ENCODE data around the gene ZNF106. TPM values are rescaled to one million over a fixed set of nuclear protein-coding genes. Genes with fewer than 3 reads are reported as not detected.

The ZNF106 gene
- total and polyA plus RNA-seq, 12 donors, result 5.8 to 77.7 (median 58.4) TPM

GRCh38 chr15:42523331-42523730 is 32.4 kb upstream of the ZNF106 start:
- no peaks in the 10 kb centered on the region for H3K9me3 ChIP-seq (replicated peaks in 1 of 3)
- no peak overlapping the region for H3K4me3 ChIP-seq
- 79 to 96% (median 88%) methylated on average over 2 of the region's 2 CpGs for WGBS, 4 donors
- H3K36me3 ChIP-seq (replicated peaks in 1 of 2), result peaks cover 0 to 49% of the 10 kb centered on the region in 2 donors
- DNase-seq, result no peak
- H3K27ac ChIP-seq, result no peak overlapping the region
- intact Hi-C loops (cut with DNase I), result no loop called here
- no peaks in the 10 kb centered on the region for H3K4me1 ChIP-seq (replicated peaks in 1 of 2)
- TF ChIP-seq POLR2A (IDR thresholded peaks at IDR 0.05), result no peak
- H3K27me3 ChIP-seq, result no peaks in the 10 kb centered on the region

GRCh38 chr15:42511007-42511391 is 20.1 kb upstream of the ZNF106 start:
- Histone ChIP-seq H3K36me3 (replicated peaks in 1 of 2) (peaks cover 0 to 17% of the 10 kb centered on the region in 2 donors), H3K4me1 (replicated peaks in 1 of 2) (peaks cover 30 to 37% of the 10 kb centered on the region in 2 donors), H3K9me3 (replicated peaks in 1 of 3) (no peaks in the 10 kb centered on the region), H3K27ac (peak overlapping the region; percentile 4 to 77 (median 46)), H3K27me3 (no peaks in the 10 kb centered on the region), H3K4me3 (peak overlapping the region in 1 of 4 donors; percentile 31)
- intact Hi-C loops (cut with DNase I), result no loop called here
- TF ChIP-seq POLR2A (IDR thresholded peaks at IDR 0.05) (peak in 1 of 2 donors; percentile 12), CTCF (IDR thresholded peaks at IDR 0.05) (no peak)
- no peak for DNase-seq
- WGBS, 4 donors, result 16 to 21% (median 19%) methylated on average over 4 of the region's 4 CpGs

- H3K27me3 ChIP-seq, result no peaks in the 10 kb centered on the region
- peak overlapping the region; percentile 4 to 77 (median 46) for H3K27ac ChIP-seq
- 78 to 82% (median 78%) methylated on average over 4 of the region's 4 CpGs for WGBS, 4 donors
- DNase-seq, result peak in 1 of 7 donors; percentile 18
- H3K4me1 ChIP-seq (replicated peaks in 1 of 2), result peaks cover 30 to 37% of the 10 kb centered on the region in 2 donors
- peak overlapping the region in 1 of 4 donors; percentile 31 for H3K4me3 ChIP-seq
- no peak for TF ChIP-seq POLR2A (IDR thresholded peaks at IDR 0.05)
- no peak for TF ChIP-seq CTCF (IDR thresholded peaks at IDR 0.05)
- intact Hi-C loops (cut with DNase I), result no loop called here
- peaks cover 0 to 11% of the 10 kb centered on the region in 2 donors for H3K36me3 ChIP-seq (replicated peaks in 1 of 2)
- H3K9me3 ChIP-seq (replicated peaks in 1 of 3), result no peaks in the 10 kb centered on the region
Observed at GRCh38 chr15:42510258-42511006, 19.5 kb upstream of the ZNF106 start.

GRCh38 chr15:42508263-42508690 is 17.3 kb upstream of the ZNF106 start:
- TF ChIP-seq POLR2A (IDR thresholded peaks at IDR 0.05) (peak in 1 of 2 donors; percentile 58), CTCF (IDR thresholded peaks at IDR 0.05) (peak in 3 of 6 experiments; percentile 8 to 20 (median 12))
- WGBS, 4 donors, result 19 to 27% (median 22%) methylated on average over 9 of the region's 9 CpGs
- no peaks in the 10 kb centered on the region for H3K36me3 ChIP-seq (replicated peaks in 1 of 2)

More at GRCh38 chr15:42508263-42508690, 17.3 kb upstream of the ZNF106 start:
- H3K4me3 ChIP-seq, result no peak overlapping the region
- H3K9me3 ChIP-seq (replicated peaks in 1 of 3), result no peaks in the 10 kb centered on the region
- peak overlapping the region; percentile 32 to 69 (median 58) for H3K27ac ChIP-seq
- no peaks in the 10 kb centered on the region for H3K27me3 ChIP-seq
- peak in 6 of 7 donors; percentile 40 to 76 (median 54) for DNase-seq
- peaks cover 30 to 37% of the 10 kb centered on the region in 2 donors for H3K4me1 ChIP-seq (replicated peaks in 1 of 2)
- intact Hi-C loops (cut with DNase I), result no loop called here

Measured in adrenal gland (tissue), 12 donors.